T-helper 1 cell treated with Interleukin-12 subunit alpha and Interleukin-12 subunit beta and Interleukin-4 antibody, amounts not matched to agents 30 μg/mL and 1 μg/mL, for 36 hours (primary cell): Measurements from ENCODE around the gene ATP6V1B1.
"Not testable (repeated sequence)": the region's sequence is repeated elsewhere in the genome, so short reads cannot be mapped to it uniquely, and the experiment has no call there.

Experiments used
- H3K27ac Mint-ChIP-seq: one replicate; pipeline ENCODE4 v1.8.0; 2021; ENCODE audit warnings: mild to moderate bottlenecking, mixed read lengths
- H3K27me3 Mint-ChIP-seq: one replicate; pipeline ENCODE4 v1.8.0; 2021; ENCODE audit warnings: low read depth, mixed read lengths
- H3K36me3 Mint-ChIP-seq: one replicate; pipeline ENCODE4 v1.8.0; 2021; ENCODE audit warnings: low read depth, mixed read lengths
- H3K4me1 Mint-ChIP-seq: one replicate; pipeline ENCODE4 v1.8.0; 2021; ENCODE audit warnings: low read depth, mixed read lengths
- H3K4me3 Mint-ChIP-seq: one replicate; pipeline ENCODE4 v1.8.0; 2021; ENCODE audit warnings: mild to moderate bottlenecking, moderate library complexity, mixed read lengths
- H3K9me3 Mint-ChIP-seq: one replicate; pipeline ENCODE4 v1.8.0; 2021; ENCODE audit warnings: mixed read lengths

Gene ATP6V1B1

DNA sequence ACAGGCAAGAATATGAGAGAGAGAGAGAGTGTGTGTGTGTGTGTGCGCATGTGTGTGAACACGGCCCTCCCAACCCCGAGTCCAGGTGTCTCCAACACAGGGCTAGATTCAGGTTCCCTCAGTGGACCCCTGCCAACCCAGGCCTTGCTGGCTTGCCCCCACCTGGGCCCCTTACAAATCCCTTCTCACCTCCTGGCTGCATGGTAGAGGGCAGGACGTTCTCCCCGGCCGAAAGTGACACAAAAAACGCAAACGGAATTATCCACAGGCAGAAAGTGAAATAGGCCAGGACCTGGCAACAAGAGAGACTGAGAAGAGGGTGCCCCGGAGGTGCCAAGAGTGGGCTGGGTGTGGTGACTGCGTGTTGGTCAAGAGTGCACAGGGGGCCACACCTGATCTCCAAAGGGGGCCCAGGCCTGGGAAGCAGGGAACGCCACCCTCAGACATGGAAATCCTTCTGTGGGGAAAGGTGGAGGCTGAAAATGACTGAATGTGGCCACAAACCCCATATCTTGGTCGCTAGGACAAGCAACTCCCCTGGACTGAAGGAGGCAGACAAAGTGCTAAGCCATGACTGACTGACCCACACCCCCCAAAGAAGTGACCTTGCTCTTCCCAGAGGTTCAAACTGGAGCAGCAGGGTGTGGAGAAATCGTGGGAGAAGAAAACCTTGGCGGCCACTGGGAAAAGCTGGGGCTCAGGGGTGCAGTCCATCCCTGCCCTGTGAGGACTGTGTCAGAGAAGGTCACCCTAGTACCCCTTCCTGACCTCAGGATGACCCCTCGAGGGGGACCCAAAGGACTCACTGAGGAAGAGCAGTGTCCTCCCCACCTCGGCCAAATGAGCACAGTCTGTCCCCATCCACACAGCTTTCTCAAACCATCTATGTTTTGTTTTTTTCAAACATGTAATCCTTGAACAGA is 53.3 kb downstream of the ATP6V1B1 start:
- peaks cover 28% of the 10 kb centered on the region for H3K4me1 Mint-ChIP-seq
- no peak overlapping the region for H3K27ac Mint-ChIP-seq
- no peaks in the 10 kb centered on the region for H3K9me3 Mint-ChIP-seq
- no peaks in the 10 kb centered on the region for H3K27me3 Mint-ChIP-seq
- no peak overlapping the region for H3K4me3 Mint-ChIP-seq
- peaks cover 41% of the 10 kb centered on the region for H3K36me3 Mint-ChIP-seq

DNA sequence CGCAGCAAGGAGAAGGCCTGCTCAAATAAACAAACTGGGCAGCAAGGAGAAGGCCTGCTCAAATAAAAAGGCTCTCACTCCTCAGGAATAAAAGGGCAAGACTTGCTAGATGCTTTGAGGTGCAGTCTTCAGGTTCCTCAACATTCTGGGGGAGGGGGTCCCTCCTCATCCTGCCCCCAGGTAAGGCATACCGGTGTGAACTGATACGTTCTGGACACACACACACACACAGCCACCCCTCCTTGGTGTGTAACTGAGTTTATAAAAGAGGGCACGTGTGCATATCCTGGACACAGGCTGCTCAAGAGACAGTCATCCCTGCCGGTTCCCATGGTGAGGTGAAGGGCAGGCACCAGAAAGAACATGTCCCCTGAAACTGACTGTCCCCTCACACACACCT is 54.5 kb downstream of the ATP6V1B1 start:
- Mint-ChIP-seq H3K27ac (no peak overlapping the region), H3K27me3 (no peaks in the 10 kb centered on the region), H3K9me3 (no peaks in the 10 kb centered on the region), H3K36me3 (peaks cover 41% of the 10 kb centered on the region), H3K4me3 (no peak overlapping the region), H3K4me1 (peaks cover 22% of the 10 kb centered on the region)

DNA sequence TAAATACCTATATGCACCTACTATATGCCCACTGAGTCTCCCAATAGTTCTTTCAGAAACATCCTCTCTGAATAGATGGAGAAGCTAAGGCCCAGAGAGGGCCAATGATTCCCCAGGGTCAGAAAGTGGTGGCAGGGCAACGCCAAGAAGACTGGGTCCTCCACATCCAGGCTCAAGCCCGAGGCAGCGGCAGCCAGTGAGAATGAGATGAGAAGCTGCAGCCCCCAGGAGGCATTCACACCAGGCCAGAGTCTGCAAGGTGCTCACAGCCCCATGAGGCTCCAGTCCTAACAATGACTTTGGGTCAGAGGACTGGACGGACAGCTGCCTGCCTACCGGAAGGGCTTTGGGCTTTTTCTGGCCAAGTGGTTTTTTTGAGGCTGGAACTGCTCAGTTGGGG is 55.4 kb downstream of the ATP6V1B1 start:
- H3K27ac Mint-ChIP-seq: no peak overlapping the region
- H3K4me3 Mint-ChIP-seq: no peak overlapping the region
- H3K36me3 Mint-ChIP-seq: peaks cover 37% of the 10 kb centered on the region
- peaks cover 26% of the 10 kb centered on the region for H3K4me1 Mint-ChIP-seq
- peaks cover 3% of the 10 kb centered on the region for H3K27me3 Mint-ChIP-seq
- no peaks in the 10 kb centered on the region for H3K9me3 Mint-ChIP-seq

DNA sequence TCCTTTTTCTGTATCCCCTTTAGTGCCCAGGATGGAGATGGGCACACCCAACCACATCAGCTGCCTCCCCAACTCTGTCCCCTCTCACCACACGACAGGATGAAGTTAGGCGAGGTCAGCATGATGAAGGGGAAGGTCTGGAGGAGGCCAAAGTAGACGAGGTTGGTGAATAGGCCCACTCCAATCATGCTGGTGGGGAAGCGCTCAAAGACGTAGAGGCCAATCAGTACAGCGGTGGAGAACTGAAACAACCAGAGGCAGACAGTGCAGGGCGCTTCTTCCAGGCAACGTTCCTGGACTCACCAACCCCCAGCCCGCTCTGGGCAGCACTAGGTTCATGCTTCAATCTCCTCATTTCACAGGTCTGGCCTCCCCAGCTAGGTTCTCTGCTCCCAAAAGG is 56.0 kb downstream of the ATP6V1B1 start:
- Mint-ChIP-seq H3K27me3 (peaks cover 3% of the 10 kb centered on the region), H3K4me1 (peaks cover 24% of the 10 kb centered on the region), H3K27ac (no peak overlapping the region), H3K4me3 (no peak overlapping the region), H3K9me3 (no peaks in the 10 kb centered on the region), H3K36me3 (peaks cover 31% of the 10 kb centered on the region)

DNA sequence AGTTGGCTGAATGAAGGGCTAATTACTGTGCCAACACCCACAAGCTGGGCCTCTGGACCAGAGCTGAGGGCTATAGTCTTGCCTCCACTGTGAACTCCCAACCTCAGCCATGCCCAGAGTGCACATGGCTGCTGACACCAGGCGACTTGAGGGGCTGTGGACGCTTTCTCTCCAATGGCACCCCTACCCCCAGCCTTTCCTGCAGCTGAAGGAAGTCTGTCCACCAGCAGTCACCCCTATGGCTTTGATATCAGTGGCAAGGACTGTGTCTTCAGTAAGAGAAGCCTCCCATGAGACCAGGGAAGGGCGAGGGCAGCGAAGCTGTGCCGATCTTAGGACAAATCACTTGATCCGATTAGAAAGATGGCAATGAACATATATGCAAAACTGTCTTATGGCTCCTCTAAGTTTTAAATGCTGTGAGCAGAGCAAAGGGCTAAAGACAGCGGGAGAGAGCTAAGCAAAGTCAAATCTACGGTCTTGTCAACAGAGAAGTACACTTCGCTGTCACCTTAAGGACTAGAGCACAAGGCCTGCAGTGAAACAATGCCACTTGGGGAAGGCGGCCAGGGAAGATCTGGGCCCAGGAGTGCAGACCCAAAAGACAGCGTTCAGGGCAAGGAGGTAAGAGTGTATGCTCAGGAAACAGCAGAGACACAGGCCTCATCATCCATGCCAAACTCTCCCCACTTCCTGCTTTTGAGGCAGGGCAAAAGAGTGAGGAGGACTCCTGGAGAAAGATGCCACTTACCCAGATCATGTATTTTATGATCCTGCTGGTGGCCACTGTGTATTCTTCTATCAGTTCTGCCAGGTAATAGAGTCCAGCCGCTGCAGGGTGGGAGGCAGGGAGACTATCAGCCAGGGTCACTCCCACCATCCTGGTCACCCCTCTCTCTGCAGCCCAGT is 57.5 kb downstream of the ATP6V1B1 start:
- Mint-ChIP-seq H3K4me1 (peaks cover 24% of the 10 kb centered on the region), H3K36me3 (peaks cover 21% of the 10 kb centered on the region), H3K9me3 (no peaks in the 10 kb centered on the region), H3K4me3 (peak overlapping the region; percentile 99), H3K27me3 (peaks cover 3% of the 10 kb centered on the region), H3K27ac (peak overlapping the region; percentile 95)

DNA sequence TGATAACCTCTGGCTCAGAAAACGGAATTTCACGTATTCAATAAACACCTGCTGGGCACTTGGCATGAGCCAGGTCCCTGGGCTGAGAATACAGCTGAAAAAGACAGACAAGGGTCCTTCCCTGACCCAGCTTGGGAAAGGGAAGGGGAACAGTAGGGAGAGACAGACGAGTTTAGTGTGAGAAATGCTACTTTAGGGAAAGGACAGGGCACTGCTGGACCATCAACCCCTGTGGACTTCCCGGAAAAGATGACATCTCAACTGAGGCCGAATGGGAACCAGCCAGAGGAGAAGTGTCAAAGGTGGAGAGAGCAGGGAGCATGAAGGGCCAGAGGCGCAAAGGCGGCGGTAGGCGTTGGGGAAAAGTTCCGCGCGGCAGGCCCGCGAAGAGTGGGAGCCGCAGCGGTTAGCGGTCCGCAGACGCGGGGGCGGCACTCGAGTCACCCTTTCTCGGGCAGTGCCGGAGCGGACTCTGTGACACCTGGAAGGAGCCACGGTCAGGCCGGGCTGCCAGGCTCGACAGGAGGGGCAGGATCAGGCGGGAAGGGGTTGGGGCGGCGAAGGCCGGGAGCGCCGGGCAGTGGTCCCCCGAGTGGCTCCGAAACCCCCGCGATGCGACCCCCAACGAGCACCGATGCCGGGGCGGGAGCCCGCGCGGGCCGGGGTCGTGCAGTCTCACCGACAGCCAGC is 58.5 kb downstream of the ATP6V1B1 start:
- Mint-ChIP-seq H3K4me3 (peak overlapping the region; percentile 99), H3K9me3 (no peaks in the 10 kb centered on the region), H3K27me3 (peaks cover 3% of the 10 kb centered on the region), H3K4me1 (peaks cover 29% of the 10 kb centered on the region), H3K27ac (peak overlapping the region; percentile 95), H3K36me3 (peaks cover 12% of the 10 kb centered on the region)

DNA sequence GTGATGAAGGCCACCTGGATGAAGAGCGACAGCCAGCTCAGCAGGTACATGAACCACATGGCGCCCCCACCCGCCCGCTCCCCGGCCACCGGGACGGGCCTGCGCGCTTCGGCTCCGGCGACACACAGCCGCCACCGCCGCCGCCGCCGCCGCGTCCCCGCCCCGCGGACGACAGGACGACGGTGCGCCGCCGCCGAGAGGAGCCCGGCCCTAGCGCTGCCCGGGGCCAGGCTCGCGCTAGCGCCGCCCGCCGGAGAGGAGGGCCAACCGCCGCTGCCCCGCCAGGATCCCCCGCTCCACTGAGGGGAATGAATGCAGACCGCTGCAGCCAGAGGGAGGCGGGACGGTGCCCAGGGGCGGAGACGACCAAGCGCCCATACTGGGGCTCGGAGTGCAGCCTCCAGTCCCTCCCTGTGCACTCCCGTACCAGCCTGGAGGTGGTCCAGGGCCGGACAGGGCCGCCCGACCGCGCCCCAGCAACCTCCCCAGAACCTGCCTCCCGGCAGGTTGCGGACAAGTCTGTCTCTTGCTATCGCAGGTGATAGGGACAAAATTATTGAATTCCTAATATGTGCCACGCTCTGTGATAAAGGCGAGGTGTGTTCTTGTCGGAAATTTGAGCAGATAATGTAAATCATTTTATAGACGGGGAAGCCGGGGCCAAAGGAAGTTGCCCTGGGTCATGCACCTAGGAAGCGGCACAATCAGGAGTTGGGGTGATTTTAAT is 59.2 kb downstream of the ATP6V1B1 start, which contains the start of gene TEX261:
TSS of gene TEX261 (minus strand) at position 175 of the 727 bp plus-strand sequence. CDS start at position 59, 116 bp downstream.
- Mint-ChIP-seq H3K4me3 (peak within 1 kb of the TSS; percentile 99), H3K27ac (peak within 1 kb of the TSS; percentile 95), H3K27me3 (peaks cover 3% of the 10 kb centered on the region), H3K4me1 (peaks cover 36% of the 10 kb centered on the region), H3K9me3 (no peaks in the 10 kb centered on the region), H3K36me3 (peaks cover 10% of the 10 kb centered on the region)

DNA sequence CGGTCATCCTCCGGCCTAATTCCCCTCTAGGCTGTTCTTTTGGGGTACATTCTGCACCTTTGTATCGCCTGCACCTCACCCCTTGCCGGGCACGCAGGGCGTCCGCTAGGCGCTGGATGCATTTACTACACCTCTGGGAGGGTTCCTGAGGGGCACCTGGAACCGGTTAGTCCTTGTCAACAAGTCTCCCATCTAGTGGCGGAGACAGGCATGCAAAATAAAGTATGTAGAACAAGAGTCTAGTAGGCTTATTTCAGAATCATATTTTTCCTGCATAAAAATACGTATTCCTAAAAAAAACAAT is 59.7 kb downstream of the ATP6V1B1 start:
- Mint-ChIP-seq H3K9me3 (no peaks in the 10 kb centered on the region), H3K27me3 (peaks cover 3% of the 10 kb centered on the region), H3K36me3 (peaks cover 10% of the 10 kb centered on the region), H3K27ac (no peak overlapping the region), H3K4me1 (peaks cover 36% of the 10 kb centered on the region), H3K4me3 (peak overlapping the region; percentile 82)

DNA sequence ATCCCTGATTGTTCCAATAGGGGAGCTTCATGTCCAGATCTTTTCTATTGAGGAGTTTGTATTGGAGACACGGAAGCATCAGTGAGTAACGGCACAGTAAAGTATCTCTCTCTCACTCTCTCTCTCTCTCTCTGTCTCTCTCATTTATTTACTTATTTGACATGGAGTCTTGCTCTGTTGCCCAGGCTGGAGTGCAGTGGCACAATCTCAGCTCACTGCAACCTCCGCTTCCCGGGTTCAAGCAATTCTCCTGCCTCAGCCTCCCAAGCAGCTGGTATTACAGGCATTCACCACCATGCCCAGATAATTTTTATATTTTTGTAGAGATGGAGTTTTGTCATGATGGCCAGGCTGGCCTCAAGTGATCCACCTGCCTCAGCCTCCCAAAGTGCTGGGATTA is 63.2 kb downstream of the ATP6V1B1 start:
- not testable (repeated sequence) for H3K4me3 Mint-ChIP-seq, H3K36me3 Mint-ChIP-seq, H3K27me3 Mint-ChIP-seq, H3K27ac Mint-ChIP-seq, H3K9me3 Mint-ChIP-seq
- H3K4me1 Mint-ChIP-seq: peaks cover 23% of the 10 kb centered on the region

DNA sequence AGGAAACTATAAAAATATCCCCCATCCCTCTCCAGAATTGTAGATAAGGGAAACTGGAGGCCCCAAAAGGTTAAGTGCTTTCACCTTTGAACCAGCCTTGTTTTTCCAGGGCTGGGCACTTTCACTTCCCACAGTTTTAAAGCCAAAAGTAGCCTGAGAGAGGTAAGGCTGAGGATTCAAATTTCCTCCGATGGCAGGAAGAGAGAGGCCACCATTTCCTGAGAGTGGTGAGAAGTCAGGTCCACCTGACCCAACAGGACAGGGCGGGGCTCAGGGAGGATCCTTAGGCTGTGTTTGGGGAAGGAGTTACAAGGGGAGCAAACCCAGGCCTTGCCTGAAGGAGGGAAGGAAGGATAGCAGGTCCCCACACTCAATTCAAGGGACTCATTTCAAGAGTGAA is 63.7 kb downstream of the ATP6V1B1 start:
- H3K27ac Mint-ChIP-seq: peak overlapping the region; percentile 31
- H3K9me3 Mint-ChIP-seq: no peaks in the 10 kb centered on the region
- H3K36me3 Mint-ChIP-seq: no peaks in the 10 kb centered on the region
- H3K4me3 Mint-ChIP-seq: no peak overlapping the region
- H3K4me1 Mint-ChIP-seq: peaks cover 21% of the 10 kb centered on the region
- H3K27me3 Mint-ChIP-seq: peaks cover 3% of the 10 kb centered on the region

DNA sequence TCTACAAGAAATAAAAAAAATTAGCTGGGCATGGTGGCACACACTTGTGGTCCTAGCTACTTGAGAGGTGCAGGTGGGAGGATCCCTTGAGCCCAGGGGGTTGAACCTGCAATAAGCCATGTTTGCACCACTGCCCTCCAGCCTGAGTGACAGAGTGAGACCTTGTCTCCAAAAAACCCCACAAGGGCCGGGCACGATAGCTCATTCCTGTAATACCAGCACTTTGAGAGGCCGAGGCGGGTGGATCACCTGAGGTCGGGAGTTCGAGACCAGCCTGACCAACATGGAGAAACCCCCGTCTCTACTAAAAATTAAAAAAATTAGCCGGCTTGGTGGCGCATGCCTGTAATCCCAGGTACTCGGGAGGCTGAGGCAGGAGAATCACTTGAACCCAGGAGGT is 64.2 kb downstream of the ATP6V1B1 start:
- not testable (repeated sequence) for H3K4me3 Mint-ChIP-seq, H3K27ac Mint-ChIP-seq, H3K9me3 Mint-ChIP-seq, H3K36me3 Mint-ChIP-seq, H3K27me3 Mint-ChIP-seq
- peaks cover 21% of the 10 kb centered on the region for H3K4me1 Mint-ChIP-seq

DNA sequence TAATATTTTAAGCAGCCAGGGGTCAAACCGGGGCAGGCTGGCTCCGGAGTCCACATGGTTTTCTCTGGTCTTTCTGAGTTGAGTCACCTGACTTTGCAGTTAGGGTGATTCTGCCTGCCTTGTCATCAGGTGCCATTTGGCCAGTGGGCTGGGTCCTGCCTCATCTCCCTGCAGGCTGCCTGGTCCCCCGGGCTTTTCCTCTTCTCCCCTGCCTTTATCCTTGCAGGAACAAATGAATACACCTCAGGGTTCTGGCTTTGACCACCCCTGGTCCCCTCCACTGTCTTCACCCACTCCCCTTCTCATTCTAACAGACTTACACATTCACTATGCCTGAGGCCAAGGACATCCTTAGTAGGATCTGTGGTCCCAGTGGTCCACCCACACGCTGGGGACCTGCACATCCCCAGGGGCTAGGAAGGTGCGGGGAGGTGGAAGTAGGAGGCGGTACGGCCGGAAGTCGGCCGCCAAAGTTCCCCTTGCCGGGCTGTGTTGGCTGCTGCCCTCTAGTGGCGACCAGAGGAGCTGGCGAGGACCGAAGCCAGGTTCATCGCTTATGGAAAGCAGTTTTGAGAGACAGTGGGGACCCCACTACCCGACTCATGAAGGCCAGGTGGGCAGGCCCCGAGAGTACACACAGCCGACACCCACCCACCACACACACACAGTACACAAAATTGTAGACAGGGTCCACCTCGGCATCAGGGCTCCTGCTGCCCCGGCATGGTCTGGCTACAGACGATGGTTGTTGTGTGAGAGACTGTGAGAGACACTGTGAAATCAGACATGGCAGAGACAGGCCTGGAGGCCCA is 65.3 kb downstream of the ATP6V1B1 start:
- Mint-ChIP-seq H3K4me3 (peak overlapping the region; percentile 64), H3K27me3 (peaks cover under 1% of the 10 kb centered on the region), H3K36me3 (no peaks in the 10 kb centered on the region), H3K9me3 (no peaks in the 10 kb centered on the region), H3K27ac (peak overlapping the region; percentile 70), H3K4me1 (peaks cover 15% of the 10 kb centered on the region)

DNA sequence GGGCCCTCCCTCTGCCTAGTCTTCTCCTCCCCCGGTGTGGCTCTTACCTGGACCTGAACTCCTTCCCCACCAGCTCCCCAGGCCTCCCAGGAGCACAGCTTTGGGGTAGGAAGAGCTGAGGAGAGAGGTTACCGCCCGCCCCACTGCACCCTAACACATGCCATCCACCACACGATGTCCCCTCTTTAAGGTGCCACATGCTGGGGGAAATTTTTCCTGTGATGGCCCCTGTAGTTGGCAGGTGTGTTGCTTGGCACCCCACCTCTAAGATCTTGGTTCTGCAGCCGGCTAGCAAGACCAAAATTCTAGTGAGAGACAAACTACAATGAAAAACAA is 65.9 kb downstream of the ATP6V1B1 start:
- Mint-ChIP-seq H3K4me3 (no peak overlapping the region), H3K27me3 (no peaks in the 10 kb centered on the region), H3K36me3 (no peaks in the 10 kb centered on the region), H3K4me1 (peaks cover 15% of the 10 kb centered on the region), H3K9me3 (no peaks in the 10 kb centered on the region), H3K27ac (peak overlapping the region; percentile 26)
